Lower leg skin (tissue), 4 donors: ENCODE results near the gene ANKHD1. TPM values are rescaled to one million over a fixed set of nuclear protein-coding genes. Genes with fewer than 3 reads are reported as not detected.
"Not testable (repeated sequence)": the region's sequence is repeated elsewhere in the genome, so short reads cannot be mapped to it uniquely, and the experiment has no call there.

Experiments
- DNase-seq, 2 donors: peaks; one replicate each; pipeline ENCODE4 v3.0.0-alpha.2; 2019; ENCODE audit warnings: low spot score in 2 of 2
- H3K4me3 ChIP-seq: fragments of 200-600 bp; sonication (generic); 2 replicates; pipeline ENCODE4 v1.5.1; 2017; ENCODE audit warnings: mild to moderate bottlenecking, low read depth; ENCODE audit not compliant: poor library complexity, severe bottlenecking
- CTCF ChIP-seq, 3 donors: fragments of 450-650 bp; IDR thresholded peaks; one replicate each; pipeline ENCODE4 v1.5.1; 2016; ENCODE audit warnings: antibody characterized with exemption in 3 of 3, mild to moderate bottlenecking in 3 of 3, moderate library complexity in 2 of 3
- POLR2A ChIP-seq, 2 donors: fragments of 450-650 bp; IDR thresholded peaks; one replicate each; pipeline ENCODE4 v1.6.1; 2016 to 2017; ENCODE audit warnings: antibody characterized with exemption in 2 of 2, mild to moderate bottlenecking in 1 of 2, moderate library complexity in 1 of 2
- WGBS, 2 donors: methylation state at CpG; one replicate each; pipeline ENCODE4 v1.1.5; 2018; 5-methylcytosine and 5-hydroxymethylcytosine counted together
- intact Hi-C: fragments of 100-400 bp; cut with DNase I; formaldehyde crosslinking; loops from one replicate; pipeline ENCODE4 v1.15.0; 2023; ENCODE audit warnings: low total_unique reads
- microRNA-seq, 2 donors: library from miRNA; unstranded; fragments of <30 nt; microRNA quantifications; one replicate each; pipeline ENCODE4, GENCODE V29; 2016; ENCODE audit warnings: borderline replicate concordance in 2 of 2, borderline number of aligned reads in 1 of 2
- total RNA-seq, 4 donors: library from RNA; depleted of rRNA; stranded (reverse); fragments of >200 nt; gene quantifications; one replicate each; pipeline ENCODE4 v1.1.0, GENCODE V29; 2016

The ANKHD1 gene
- total RNA-seq, 4 donors from 2014 or later, result 73.6 to 165 (median 101) TPM

GRCh38 chr5:140574165-140574564 lies 172.5 kb downstream of the ANKHD1 start:
- no peak overlapping the region for H3K4me3 ChIP-seq
- TF ChIP-seq CTCF (IDR thresholded peaks at IDR 0.05) (no peak), POLR2A (IDR thresholded peaks at IDR 0.05) (no peak)
- intact Hi-C loops, result no loop called here
- DNase-seq, result no peak
- 53 to 64% methylated on average over 3 of the region's 3 CpGs for WGBS, 2 donors

- TF ChIP-seq CTCF (IDR thresholded peaks at IDR 0.05), result no peak
- no peak for TF ChIP-seq POLR2A (IDR thresholded peaks at IDR 0.05)
- no peak for DNase-seq
- intact Hi-C loops, result no loop called here
- 81 to 89% methylated on average over 8 of the region's 8 CpGs for WGBS, 2 donors
- H3K4me3 ChIP-seq, result no peak overlapping the region
These were observed 173.7 kb downstream of the ANKHD1 start for GRCh38 chr5:140575309-140575708.

- intact Hi-C loops, result no loop called here
- no peak for DNase-seq
- WGBS, 2 donors, result 65 to 80% methylated on average over 2 of the region's 2 CpGs
- TF ChIP-seq POLR2A (IDR thresholded peaks at IDR 0.05) (no peak), CTCF (IDR thresholded peaks at IDR 0.05) (no peak)
- no peak overlapping the region for H3K4me3 ChIP-seq
These were observed 175.2 kb downstream of the ANKHD1 start for GRCh38 chr5:140576776-140577201.

GRCh38 chr5:140579188-140579747 lies 177.6 kb downstream of the ANKHD1 start:
- WGBS, 2 donors, result 89 to 90% methylated on average over 6 of the region's 6 CpGs
- DNase-seq, intact Hi-C loops, H3K4me3 ChIP-seq: not testable (repeated sequence)

GRCh38 chr5:140587495-140587894 lies 185.9 kb downstream of the ANKHD1 start:
- 91 to 100% methylated on average over 1 of the region's 1 CpG for WGBS, 2 donors
- DNase-seq, result no peak
- TF ChIP-seq CTCF (IDR thresholded peaks at IDR 0.05) (no peak), POLR2A (IDR thresholded peaks at IDR 0.05) (no peak)
- H3K4me3 ChIP-seq, result no peak overlapping the region
- intact Hi-C loops, result no loop called here

GRCh38 chr5:140588311-140589070 lies 186.9 kb downstream of the ANKHD1 start:
- no peak for DNase-seq
- H3K4me3 ChIP-seq, result no peak overlapping the region
- TF ChIP-seq CTCF (IDR thresholded peaks at IDR 0.05) (no peak), POLR2A (IDR thresholded peaks at IDR 0.05) (no peak)
- intact Hi-C loops, result no loop called here
- 8 to 12% methylated on average over 5 of the region's 5 CpGs for WGBS, 2 donors

Small RNA genes within 50 kb of the gene (microRNA-seq; reads per million reads assigned to microRNA genes)
- 0 reads per million in 2 donors for gene MIR6831

Other genes starting within 250 kb of the ANKHD1 start
- 10 to 100 TPM; 12.9 to 53.6 (median 33.0) TPM for gene CYSTM1, start 226.6 kb upstream of the ANKHD1 start, total RNA-seq
- 10 to 100 TPM; 43.3 to 78.6 (median 59.7) TPM for gene PFDN1, start 98.7 kb upstream of the ANKHD1 start, total RNA-seq
- gene HBEGF, start 55.2 kb upstream of the ANKHD1 start, total RNA-seq, result 10 to 100 TPM; 16.6 to 24.3 (median 18.4) TPM
- 1 to 10 TPM in 1 of 4 donors, under 1 TPM in 2, not detected in 1; 0.10 to 1.4 (median 0.38) TPM for gene SLC4A9, start 41.6 kb upstream of the ANKHD1 start, total RNA-seq
- gene EIF4EBP3, start 145.8 kb downstream of the ANKHD1 start, total RNA-seq, result 10 to 100 TPM; 19.2 to 32.1 (median 27.2) TPM
- 10 to 100 TPM; 11.4 to 23.9 (median 14.6) TPM for gene SRA1, start 155.6 kb downstream of the ANKHD1 start, total RNA-seq
- gene APBB3, start 162.8 kb downstream of the ANKHD1 start, total RNA-seq, result 10 to 100 TPM; 14.0 to 23.7 (median 19.2) TPM
- gene SLC35A4, start 163.0 kb downstream of the ANKHD1 start, total RNA-seq, result 10 to 100 TPM; 59.7 to 86.4 (median 68.2) TPM
- 10 to 100 TPM; 14.9 to 22.1 (median 19.1) TPM for gene CD14, start 231.3 kb downstream of the ANKHD1 start, total RNA-seq
- gene TMCO6, start 237.6 kb downstream of the ANKHD1 start, total RNA-seq, result 10 to 100 TPM; 60.3 to 99.8 (median 67.3) TPM
- gene NDUFA2, start 245.8 kb downstream of the ANKHD1 start, total RNA-seq, result 10 to 100 TPM; 39.4 to 57.6 (median 45.8) TPM
- gene IK, start 246.0 kb downstream of the ANKHD1 start, total RNA-seq, result 100 to 1,000 TPM in 1 of 4 donors, 10 to 100 TPM in 3; 64.1 to 105 (median 94.8) TPM